Stimulated activated CD8-positive, alpha-beta memory T cell treated with anti-CD3 and anti-CD28 coated beads, Interleukin-7, amount 100 ng/mL, for 1 hour (primary cell): ENCODE results near the gene POLR1C.
"Not testable (repeated sequence)": the region's sequence is repeated elsewhere in the genome, so short reads cannot be mapped to it uniquely, and the experiment has no call there.

Experiments
- DNase-seq, 2 donors: peaks; one replicate each; pipeline ENCODE4 v3.0.0-alpha.2; 2020; ENCODE audit warnings: low read depth in 2 of 2

The POLR1C gene

DNA sequence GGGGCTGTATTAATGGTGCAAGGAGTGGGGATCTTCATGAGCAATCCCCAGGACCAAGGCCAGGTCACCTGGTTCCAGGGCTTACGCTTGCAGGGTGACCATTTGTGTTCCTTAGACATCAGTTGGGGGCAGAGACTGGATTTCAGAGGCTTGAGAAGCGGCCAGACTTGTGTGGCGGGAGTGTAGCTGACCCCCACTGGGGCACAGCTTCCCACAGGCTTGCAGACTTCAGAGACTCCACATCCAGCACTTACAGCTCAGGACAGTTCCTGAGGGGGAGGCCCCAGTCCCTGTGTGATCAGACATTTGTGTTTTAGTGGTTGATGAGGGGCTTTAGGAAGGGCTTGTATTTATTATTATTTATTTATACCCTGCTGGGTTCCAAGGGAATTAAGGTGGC is 24.2 kb upstream of the POLR1C start:
- DNase-seq, result no peak

DNA sequence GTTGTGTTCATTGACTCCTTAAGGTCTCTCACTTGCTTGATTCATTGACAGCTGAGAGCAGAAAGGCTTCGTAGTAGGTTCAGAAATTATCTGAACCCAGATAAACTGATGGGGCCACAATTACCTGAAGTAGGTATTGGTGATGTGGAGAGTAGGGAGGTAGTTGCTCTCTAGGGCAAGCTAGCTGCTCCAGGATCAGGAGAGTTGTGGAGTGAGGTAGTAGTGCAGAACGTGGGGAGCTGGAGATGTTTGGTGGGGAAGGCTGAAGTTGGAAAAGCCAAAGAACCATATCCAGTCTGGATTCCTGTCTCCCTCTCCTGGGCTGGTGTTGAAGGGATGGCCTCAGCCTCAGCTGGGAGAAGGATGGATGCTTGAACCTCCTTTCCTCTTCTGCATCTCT is 23.7 kb upstream of the POLR1C start:
- no peak for DNase-seq

DNA sequence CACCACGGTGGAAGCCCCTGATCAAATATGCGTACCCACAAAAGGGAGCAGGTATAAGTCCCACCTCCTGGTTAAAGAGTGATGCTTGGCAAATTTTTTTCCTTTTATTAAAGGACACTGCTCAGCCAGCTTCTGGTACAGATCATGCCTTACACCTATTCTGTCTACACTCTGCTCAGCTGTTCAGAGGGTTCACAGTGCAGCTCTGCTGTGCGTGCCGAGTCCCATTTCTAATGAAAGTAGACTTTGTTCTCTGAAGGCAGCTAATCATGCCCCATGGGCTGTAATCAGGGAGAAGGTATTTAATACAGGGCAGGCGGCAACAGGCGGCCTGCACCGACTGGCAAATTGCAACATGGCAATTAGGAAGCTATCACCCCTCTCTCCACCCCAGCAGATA is 23.1 kb upstream of the POLR1C start:
- DNase-seq, result no peak

DNA sequence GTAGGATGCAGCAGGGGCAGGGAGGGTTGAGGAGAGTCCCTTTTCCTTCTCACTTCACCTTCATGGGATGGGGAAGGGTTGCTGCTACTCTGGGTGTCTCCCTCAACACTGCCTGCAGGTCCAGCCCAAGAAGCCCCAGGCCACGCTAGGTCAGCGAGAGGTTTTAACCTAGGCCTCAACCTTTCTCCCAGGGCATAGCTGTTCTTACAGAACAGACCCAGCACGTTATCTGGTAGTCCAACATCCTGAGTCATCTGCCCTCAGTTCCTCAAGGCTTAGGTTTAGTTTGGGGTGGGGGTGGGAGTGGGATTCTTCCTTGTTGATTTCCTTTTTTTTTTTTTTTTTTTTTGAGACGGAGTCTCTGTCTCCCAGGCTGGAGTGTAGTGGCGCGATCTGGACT is 22.6 kb upstream of the POLR1C start:
- no peak for DNase-seq

DNA sequence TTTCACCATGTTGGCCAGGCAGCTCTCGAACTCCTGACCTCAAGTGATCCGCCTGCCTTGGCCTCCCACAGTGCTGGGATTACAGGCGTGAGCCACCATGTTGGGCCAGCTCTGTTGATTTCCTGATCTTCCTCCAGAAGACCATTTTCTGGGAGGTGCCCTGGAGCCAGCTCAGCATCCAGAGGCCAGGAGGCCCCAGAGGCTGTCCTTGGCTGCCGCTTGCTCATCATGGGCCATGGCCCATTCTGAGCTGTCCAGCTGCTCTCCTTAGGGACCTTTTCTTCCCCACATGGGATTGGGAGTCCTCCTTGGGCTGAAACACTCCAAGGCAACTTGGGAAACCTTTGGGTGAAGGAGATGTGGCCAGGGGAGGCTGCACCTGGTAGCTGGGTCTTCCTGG is 22.1 kb upstream of the POLR1C start:
- no peak for DNase-seq

DNA sequence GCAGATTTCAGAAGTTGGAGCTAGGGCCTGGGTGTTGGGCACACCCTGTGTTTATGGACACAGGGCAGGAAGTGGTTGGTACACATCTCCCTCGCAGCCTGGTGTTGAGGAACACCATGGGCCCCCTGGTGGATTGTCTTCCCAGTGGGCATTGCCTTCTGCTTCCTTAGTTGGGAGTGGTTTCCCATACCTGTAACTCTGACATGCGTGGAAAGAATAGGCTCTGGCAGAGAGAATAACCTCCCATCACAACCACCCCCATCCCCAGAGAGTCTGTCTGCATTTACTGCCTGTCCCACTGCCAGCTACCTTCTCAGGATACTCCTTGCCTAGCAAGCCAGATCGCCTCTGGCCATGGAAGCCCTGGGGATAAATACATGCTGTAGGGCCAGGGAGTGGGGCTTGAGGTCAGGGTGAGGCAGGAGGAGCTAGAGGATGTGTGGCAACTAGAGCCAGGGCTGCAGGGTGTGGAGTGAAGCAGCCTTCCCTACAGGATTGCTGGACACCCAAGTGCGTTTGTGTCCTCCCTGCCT is 21.4 kb upstream of the POLR1C start:
- DNase-seq, result no peak

DNA sequence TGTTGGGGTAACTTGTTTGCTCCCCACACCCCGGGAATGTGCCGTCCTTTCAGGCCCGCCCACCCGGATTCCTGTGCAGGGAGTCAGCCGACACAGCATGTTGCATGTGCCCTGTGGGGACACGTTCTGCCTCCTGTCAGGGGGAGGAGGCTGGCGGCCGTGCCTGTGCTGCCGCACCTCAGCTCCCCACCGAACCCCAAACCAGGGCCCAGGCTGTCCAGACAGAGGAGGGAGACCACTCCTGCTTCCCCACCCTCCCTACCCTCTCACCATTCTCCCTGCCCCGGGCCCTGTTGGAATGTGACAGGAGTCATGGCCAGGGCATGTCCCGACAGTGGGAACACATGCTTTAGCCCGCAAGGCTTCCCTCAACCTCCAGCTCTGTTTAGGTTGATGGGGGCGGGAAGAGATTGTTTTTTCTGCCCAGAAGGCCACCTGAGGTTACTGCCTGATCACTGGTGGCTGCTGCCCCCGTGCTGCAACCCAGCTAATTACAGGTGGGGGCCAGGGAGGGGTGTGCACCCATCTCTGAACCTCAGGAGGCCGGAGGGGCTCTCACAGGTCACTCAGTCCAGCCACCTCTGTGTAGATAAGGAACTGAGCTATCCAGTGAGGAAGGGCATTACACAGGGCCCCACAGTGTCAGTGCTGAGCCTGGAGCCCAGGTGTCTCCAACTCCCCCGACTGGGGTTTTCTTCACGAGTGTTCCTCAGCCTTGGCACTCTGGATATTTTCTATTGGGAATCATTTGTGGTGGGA is 20.3 kb upstream of the POLR1C start:
- no peak for DNase-seq

DNA sequence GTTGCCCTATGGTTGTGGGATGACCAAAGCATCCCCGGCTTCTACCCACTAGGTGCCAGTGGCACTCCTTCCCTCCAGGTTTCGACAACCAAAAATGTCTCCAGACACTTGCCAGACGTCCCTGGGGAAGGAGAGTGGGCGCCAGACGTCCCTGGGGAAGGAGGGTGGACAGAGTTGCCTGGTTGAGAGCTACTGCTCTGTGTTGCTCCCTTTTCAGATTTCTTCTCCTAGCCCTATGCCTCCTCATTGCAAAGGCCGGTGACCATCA is 19.8 kb upstream of the POLR1C start:
- DNase-seq, result no peak

DNA sequence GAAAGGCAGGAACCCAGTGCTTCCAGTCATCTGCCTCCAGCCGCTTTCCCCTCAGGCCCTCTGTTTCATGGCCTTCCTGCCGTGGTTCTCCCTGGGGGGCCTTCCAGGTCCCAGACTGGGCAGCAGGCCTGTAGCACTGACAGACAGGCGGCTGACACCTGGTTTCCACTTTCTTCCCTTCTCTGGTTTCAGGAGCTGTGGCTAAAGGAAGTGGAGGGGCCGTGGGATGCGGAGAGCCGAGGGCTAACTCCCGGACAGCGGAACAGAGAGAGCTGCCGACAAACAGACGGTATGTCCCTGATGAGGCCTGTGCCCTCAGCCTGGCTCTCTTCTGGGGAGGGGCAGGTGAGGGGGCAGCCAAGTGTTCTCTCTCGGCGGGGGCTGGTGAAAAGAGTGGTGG is 19.2 kb upstream of the POLR1C start:
- DNase-seq, result no peak

DNA sequence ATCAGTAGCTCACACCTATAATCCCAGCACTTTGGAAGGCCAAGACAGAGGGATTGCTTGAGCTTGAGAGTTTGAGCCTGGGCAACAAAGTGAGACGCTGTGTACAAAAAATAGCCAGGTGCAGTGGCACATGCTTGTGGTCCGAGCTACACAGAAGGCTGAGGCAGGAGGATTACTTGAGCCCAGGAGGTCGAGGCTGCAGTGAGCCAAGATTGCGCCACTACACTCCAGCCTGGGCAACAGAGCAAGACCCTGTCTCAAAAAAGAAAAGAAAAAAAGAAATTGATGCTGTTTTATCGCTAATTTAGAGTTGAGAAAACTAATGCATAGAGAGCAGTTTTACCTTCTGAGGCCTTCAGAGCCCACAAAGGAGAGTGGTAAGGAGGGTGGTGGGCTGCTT is 18.6 kb upstream of the POLR1C start:
- not testable (repeated sequence) for DNase-seq

DNA sequence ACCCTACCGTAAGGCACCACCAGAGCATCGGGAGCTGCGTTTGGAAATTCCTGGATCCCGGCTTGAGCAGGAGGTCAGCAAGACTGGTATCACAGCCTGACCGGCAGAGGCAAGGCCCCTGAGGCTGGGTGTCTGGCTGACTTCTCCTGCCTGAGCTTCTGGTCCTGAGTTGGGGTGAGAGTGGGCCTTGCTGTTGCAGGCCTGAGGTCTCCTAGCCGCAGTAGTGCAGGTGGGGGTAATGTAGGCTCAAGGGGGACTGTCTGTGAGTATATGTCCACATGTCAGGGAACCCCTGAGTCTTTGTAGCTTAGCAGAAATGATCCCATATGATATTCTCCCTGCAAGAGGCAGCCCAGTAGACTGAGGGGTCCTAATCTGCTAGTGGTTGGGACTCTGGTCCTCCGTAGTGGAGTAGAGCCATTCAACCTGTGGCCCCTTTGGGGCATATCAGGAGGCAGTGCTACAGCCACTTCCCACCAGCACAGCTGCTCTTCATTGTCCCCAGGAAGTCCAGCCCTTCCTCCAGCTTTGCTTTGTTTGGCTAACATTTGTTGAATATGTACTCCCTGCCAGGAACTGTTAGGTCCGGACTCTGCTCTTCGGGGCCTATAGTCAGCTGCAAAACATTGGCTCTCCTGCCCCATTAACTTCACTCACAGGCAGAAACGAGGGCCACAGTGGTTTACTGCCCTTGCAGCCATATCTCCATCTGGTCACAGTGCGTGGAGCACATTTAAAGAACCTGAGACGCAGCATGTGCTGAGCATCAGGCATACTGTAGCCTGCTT is 17.7 kb upstream of the POLR1C start:
- DNase-seq, result no peak

DNA sequence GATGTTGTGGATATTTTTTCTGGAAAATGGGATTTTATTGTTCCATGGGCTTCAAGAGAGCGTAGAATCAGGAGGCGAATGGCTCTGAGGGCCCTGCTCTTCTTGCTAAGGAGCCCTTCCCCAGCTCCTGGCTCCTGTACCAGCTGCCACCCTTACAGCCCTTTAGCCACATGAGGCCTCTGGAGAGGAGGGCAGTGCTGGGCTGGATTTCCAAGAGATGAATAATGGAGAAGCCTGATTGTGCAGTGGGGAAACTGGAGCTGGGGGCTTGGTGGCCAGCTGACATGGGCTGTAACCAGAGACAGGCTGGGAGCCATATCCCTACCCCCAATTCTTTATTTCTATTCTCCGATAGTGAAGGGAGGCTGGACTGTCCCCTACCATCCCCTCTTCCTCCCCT is 16.0 kb upstream of the POLR1C start:
- no peak for DNase-seq

DNA sequence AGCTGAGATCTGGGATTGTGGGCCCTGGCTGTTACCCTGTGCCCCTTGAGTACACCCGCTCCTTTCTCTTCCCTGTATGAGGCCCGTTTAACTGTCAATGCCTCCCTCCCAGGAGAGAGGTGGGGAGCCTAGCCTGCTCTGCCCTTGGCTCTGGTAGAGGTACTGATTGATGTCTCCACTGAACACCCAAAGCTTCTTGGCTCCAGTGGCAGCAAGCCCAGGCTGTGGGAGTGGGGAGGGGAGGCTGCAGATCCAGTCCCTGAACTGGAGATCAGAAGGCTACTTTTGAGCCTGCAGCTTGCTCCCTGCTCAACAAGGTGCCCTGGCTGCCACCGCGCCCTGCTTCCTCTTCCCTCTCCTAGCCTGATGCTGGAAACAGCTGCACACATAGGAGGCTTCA is 14.2 kb upstream of the POLR1C start:
- DNase-seq, result no peak

DNA sequence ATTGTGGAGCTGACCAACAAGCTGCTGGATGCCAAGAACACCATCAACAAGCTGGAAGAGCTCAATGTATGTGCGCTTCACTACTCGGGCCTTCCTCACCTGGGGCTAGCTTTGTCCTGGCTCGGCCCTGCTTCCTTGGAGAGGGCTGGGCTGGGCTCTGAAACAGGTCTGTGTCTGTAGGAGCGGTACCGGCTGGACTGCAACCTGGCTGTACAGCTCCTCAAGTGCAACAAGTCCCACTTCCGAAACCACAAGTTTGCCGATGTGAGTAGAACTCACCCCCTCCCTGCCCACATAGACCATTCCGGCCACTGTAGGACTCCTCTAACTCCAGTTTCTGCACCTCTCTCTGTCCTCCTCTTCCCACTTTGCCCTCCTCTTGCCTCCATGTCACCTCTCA is 13.4 kb upstream of the POLR1C start:
- DNase-seq, result no peak

DNA sequence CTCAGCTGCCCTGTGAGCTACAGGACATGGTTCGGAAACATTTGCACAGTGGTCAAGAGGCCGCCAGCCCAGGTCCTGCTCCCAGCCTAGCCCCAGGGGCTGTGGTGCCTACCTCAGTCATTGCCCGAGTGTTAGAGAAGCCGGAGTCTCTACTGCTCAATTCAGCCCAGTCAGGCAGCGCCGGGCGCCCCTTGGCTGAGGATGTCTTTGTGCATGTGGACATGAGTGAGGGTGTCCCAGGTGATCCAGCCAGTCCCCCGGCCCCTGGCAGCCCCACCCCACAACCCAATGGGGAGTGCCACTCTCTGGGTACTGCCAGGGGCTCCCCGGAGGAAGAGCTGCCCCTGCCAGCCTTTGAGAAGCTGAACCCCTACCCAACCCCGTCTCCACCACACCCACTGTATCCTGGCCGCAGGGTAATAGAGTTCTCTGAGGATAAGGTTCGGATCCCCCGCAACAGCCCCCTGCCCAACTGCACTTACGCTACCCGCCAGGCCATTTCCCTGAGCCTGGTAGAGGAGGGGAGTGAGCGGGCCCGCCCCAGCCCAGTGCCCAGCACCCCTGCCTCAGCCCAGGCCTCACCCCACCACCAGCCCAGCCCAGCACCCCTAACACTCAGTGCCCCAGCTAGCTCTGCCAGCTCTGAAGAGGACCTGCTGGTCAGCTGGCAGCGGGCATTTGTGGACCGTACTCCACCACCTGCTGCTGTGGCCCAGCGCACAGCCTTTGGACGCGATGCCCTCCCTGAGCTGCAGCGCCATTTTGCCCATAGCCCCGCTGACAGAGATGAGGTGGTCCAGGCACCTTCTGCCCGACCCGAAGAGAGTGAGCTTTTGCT is 11.9 kb upstream of the POLR1C start:
- no peak for DNase-seq

DNA sequence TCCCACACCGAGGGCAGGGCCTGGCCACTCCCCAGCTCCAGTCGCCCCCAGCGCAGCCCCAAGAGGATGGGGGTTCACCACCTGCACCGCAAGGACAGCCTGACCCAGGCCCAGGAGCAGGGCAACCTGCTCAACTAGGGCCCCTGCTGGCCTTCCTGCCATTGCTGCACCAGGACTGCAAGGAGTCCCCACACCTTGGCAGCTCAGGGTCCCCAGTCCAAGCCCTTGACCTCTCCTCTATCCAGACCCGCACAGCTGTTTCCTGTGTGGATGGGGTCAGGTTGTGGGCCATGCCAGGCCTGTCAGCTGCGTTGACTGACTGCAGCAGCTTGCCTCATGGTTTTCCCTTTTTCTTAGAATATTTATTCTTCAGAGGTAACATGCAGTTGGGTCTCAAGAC is 11.2 kb upstream of the POLR1C start:
- DNase-seq, result no peak

DNA sequence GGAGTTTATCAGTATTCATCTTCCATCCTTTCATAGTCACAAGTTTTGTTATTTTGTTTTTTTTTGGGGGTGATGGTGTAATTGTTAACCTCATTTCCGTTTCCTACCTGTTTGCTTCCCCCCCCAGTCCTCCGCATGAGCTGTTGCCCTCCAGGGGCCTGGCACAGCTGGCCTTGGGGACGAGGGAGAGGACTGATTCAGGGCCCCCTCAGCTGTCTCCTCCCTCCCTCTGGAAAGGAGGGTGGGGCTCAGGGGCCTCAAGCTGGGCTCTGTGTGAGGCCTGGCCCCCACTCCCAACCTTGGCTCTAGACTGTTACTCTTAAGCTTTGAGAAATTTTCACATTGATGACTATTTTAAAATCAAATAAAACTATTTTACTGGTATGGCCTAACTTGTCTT is 10.7 kb upstream of the POLR1C start:
- DNase-seq, result no peak

DNA sequence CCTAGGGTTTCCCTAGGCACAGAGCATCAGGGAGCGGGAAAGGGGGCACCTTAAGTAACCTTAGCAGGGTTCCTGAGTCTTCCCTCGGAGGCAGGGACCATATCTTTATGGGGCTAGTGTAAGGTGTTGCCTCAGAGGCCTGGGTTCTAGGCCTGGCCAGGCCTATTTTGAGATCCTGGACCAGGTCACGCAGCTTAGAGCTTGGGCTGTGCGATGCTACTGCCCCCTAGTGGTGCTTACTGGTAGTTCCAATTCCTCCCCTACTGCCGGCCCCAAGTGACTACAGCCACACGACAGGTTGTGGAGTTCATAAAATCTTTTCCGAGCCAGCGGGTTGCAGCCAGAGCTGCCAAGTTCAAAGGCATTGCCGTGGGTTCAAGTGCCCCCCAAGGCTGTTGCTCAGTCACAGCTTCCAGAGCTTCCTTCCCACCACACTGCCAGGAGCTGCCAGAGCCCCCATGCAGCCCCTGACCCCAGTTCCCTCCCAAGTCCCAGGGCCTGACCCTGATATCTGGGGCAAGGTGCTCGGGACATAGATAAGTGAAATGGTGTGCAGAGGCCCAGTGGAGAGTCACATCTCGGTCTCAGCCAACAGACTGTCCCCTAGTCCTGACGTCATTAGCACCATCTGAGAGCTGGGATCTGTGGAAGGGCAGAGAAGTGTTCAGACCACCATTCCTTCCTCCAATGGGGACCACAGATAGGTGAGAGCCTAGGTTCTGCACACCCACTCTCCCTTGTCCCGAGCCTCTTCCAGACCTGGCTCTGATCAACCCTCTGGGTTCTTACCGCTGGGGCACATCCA is 10.0 kb upstream of the POLR1C start:
- DNase-seq, result peak; percentile 62 to 65

DNA sequence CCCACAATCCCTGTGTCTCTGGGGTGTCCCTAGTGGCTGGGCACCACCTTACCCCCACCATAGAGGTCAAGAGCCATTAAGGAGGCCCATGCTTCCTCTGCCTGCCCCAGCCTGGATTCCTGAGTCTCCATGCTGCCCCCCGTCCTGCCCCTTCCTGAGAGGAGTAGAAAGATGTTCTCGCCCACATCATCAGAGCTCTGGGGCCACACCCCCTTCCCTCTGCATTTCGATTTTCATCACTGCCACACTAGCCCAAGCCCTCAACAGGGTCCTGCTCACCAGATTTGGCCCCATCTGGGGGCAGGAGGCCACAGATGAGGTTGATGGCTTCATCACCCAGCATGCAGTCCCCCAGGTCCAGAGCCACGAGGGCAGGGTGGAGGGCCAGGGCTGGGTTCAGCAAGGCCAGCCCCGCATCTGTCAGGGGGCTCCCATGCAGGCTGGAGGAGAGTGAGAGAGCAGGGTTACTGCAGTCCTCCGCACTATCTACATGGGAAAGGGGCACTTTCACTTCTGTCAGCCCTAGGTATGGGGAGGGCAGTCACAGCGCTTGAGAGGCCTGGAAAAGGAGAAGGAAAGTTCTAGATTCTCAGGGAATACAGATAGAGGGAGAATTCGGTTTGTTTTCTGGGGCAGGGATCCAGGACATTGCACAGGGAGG is 8.3 kb upstream of the POLR1C start:
- no peak for DNase-seq

DNA sequence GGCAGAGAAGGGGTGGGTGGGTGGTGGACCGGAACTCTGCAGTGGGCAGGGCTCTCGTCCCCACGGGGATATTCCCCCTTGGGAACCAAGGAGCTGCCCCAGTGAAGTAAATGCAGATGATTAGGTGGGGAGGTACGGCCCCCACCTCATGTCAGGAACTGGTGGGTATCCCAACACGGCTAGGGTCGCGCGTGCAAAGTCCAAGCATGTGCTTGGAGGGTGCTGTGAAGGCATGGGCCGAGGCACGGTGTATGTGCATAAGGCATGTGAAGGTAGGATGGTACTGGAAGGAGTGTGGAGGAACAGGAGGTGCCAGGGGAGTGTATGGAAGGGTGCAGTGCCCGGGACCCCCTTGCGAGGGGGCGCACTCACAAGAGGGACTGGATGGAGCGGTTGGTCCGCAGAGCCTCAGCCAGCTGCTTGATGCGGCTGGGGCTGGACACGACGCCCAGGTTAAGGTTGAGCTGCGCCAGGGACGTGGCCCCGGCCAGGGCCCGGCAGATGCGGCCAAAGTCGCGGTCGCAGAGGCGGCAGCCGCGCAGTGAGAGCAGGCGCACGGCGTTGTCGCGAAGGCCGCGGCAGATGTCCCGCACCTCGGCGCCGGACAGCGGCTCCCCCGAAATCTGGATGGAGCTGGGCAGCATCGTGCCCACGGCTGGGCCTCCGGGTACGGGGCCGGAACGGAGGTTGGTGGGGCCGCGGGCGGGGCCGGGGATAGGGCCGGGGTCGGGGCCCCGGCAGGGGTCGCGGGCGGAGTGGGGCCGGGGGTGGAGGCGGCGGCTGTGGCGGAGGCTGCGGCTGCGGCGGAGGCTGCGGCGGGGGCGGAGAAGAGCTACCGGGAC is 7.5 kb upstream of the POLR1C start:
- DNase-seq, result no peak
